ENCODE measurements around the gene MRPS21. TPM values are rescaled to one million over a fixed set of nuclear protein-coding genes. Genes with fewer than 3 reads are reported as not detected.

The MRPS21 gene
- total and polyA plus RNA-seq, 9 of the 15 experiments (the other 6 are each of a cell fraction or from before 2014, with no cell fraction given), result 119 to 407 (median 149) TPM

GRCh38 chr1:150271291-150271959 is 22.2 kb upstream of the MRPS21 start:
- POLR2A ChIA-PET, result interaction anchor here (0.5 to 2.1 kb wide), 3 partner anchors 16 to 428 kb away, joined by 3 to 15 read pairs (median 4); no protein-coding TSS in a partner anchor
- CTCF ChIA-PET (ENCODE audit: low intra/inter-chr PET ratio), result no interaction called here
- 0 out of 2 replicates have a peak overlapping the region, but pooled peaks have one; percentile 3 for H2AFZ ChIP-seq (ENCODE audit: low read depth, low read length)
- no peaks in the 10 kb centered on the region for H3K9me1 ChIP-seq (ENCODE audit: control insufficient read depth, insufficient read depth, low read length)
- H3K27me3 ChIP-seq (ENCODE audit: control insufficient read depth in 2 of 2, insufficient read depth in 2 of 2, low read length in 2 of 2), result no peaks in the 10 kb centered on the region
- H3K36me3 ChIP-seq (ENCODE audit: control insufficient read depth, insufficient read depth, low read length), result peaks cover 12% of the 10 kb centered on the region
- H3K27ac ChIP-seq (ENCODE audit: extremely low read depth, low read depth, low read length), result no peak overlapping the region; the same call in 2 of the 3 replicates
- H3K4me1 ChIP-seq (replicated peaks in 1 of 2; ENCODE audit: control insufficient read depth in 2 of 2, insufficient read depth in 2 of 2, low read length in 2 of 2), result peaks cover 13 to 26% of the 10 kb centered on the region in 2 experiments
- in situ Hi-C loops (cut with MboI) (no loop called here), intact Hi-C loops (cut with micrococcal nuclease) (no loop called here)
- no peak overlapping the region for H3K9ac ChIP-seq (ENCODE audit: insufficient read depth in 1 of 2, low read depth in 2 of 2, low read length in 2 of 2)
- H3K9me3 ChIP-seq (replicated peaks; ENCODE audit: control insufficient read depth, insufficient read depth, low read depth, low read length), result no peaks in the 10 kb centered on the region
- no peaks in the 10 kb centered on the region for H4K20me1 ChIP-seq (replicated peaks; ENCODE audit: control insufficient read depth, insufficient read depth, low read length)
- no peak for FAIRE-seq
- no TSS peak for BruUV-seq (replicated peaks)
- DNase-seq (ENCODE audit: extremely low read depth in 1 of 4, low spot score in 3 of 4), result no peak
- peaks cover 21% of the 10 kb centered on the region for H3K79me2 ChIP-seq (ENCODE audit: control insufficient read depth, insufficient read depth, low read length)
- H3K4me3 ChIP-seq, result no peak overlapping the region
- 69% methylated on average over 7 of the region's 7 CpGs for WGBS (ENCODE audit: insufficient coverage, low coverage, missing lambda C conversion rate)
- H3K4me2 ChIP-seq (ENCODE audit: insufficient read depth, low read length), result no peak overlapping the region
- ATAC-seq, result no peak
- TF ChIP-seq SMARCA4 (IDR thresholded peaks at IDR 0.05), result no peak
- TF ChIP-seq LARP7 (IDR thresholded peaks at IDR 0.05), result no peak
- peak; percentile 76 for TF ChIP-seq PRDM10 (IDR thresholded peaks at IDR 0.05; ENCODE audit: partially characterized antibody)
- no peak for TF ChIP-seq SIRT6 (IDR thresholded peaks at IDR 0.05; ENCODE audit: low read depth, low read length)
- TF ChIP-seq AFF1 (IDR thresholded peaks at IDR 0.05; ENCODE audit: low read depth in 1 of 2, partially characterized antibody in 2 of 2), result no peak
- no peak for TF ChIP-seq KLF6 (CRISPR knock-in tag; IDR thresholded peaks at IDR 0.05; ENCODE audit: borderline replicate concordance)
- no peak for TF ChIP-seq RBFOX2 (IDR thresholded peaks at IDR 0.05; ENCODE audit: low read depth, low read length)
- no peak for TF ChIP-seq TCF7 (IDR thresholded peaks at IDR 0.05; ENCODE audit: borderline replicate concordance)
- no peak for TF ChIP-seq TCF3 (CRISPR knock-in tag; IDR thresholded peaks at IDR 0.05)
- no peak for TF ChIP-seq NFE2 (IDR thresholded peaks at IDR 0.05; ENCODE audit: low read depth)
- TF ChIP-seq SMARCA5 (IDR thresholded peaks at IDR 0.05), result 0 out of 2 replicates have a peak, but pooled peaks have one; percentile 27
- no peak for TF ChIP-seq ZNF24 (IDR thresholded peaks at IDR 0.05)
- no peak for TF ChIP-seq RFX1 (IDR thresholded peaks at IDR 0.05)
- no peak for TF ChIP-seq KDM5B (IDR thresholded peaks at IDR 0.05; ENCODE audit: insufficient replicate concordance, low read depth, low read length)
- TF ChIP-seq HNRNPL (IDR thresholded peaks at IDR 0.05; ENCODE audit: low read depth, low read length), result no peak
- no peak for TF ChIP-seq MAX (CRISPR knock-in tag; IDR thresholded peaks at IDR 0.05)

All from K562 (cell line).